ENCODE measurements around the gene HDLBP. TPM values are rescaled to one million over a fixed set of nuclear protein-coding genes. Genes with fewer than 3 reads are reported as not detected.

The HDLBP gene
- total RNA-seq, 2 experiments from 2014 or later, result 170 to 176 TPM

GRCh38 chr2:241275910-241276309, 39.6 kb downstream of the HDLBP start:
- no peaks in the 10 kb centered on the region for H3K9me3 ChIP-seq (ENCODE audit: low read length)
- H3K4me2 ChIP-seq (ENCODE audit: low read length), result no peak overlapping the region
- no peak overlapping the region for H3K27ac ChIP-seq (ENCODE audit: low read depth, low read length, poor library complexity, severe bottlenecking)
- H2AFZ ChIP-seq (ENCODE audit: low read length), result no peak overlapping the region
- TF ChIP-seq, protein P1, sequence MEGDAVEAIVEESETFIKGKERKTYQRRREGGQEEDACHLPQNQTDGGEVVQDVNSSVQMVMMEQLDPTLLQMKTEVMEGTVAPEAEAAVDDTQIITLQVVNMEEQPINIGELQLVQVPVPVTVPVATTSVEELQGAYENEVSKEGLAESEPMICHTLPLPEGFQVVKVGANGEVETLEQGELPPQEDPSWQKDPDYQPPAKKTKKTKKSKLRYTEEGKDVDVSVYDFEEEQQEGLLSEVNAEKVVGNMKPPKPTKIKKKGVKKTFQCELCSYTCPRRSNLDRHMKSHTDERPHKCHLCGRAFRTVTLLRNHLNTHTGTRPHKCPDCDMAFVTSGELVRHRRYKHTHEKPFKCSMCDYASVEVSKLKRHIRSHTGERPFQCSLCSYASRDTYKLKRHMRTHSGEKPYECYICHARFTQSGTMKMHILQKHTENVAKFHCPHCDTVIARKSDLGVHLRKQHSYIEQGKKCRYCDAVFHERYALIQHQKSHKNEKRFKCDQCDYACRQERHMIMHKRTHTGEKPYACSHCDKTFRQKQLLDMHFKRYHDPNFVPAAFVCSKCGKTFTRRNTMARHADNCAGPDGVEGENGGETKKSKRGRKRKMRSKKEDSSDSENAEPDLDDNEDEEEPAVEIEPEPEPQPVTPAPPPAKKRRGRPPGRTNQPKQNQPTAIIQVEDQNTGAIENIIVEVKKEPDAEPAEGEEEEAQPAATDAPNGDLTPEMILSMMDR (conservative IDR thresholded peaks at IDR 0.05; ENCODE audit: low read length), result no peak
- no peak for TF ChIP-seq EZH2phosphoT487 (IDR thresholded peaks at IDR 0.05; ENCODE audit: borderline replicate concordance, low read depth, low read length)
- peaks cover 9% of the 10 kb centered on the region for H3K4me1 ChIP-seq (ENCODE audit: insufficient read depth, low read length, poor library complexity, severe bottlenecking)
- BruUV-seq (replicated peaks), result no TSS peak
- intact Hi-C loops (cut with micrococcal nuclease; ENCODE audit: unreplicated experiment), result no loop called here
- peaks cover 24% of the 10 kb centered on the region; the same call in 1 of the 2 replicates for H3K79me2 ChIP-seq (ENCODE audit: insufficient read depth, low read depth, low read length)
- H3K4me3 ChIP-seq (ENCODE audit: low read depth, low read length, poor library complexity, severe bottlenecking), result no peak overlapping the region
- H3K9me2 ChIP-seq (ENCODE audit: insufficient read depth, low read length), result no peaks in the 10 kb centered on the region
- 0 out of 2 replicates have a peak, but pooled peaks cover 3% of the 10 kb centered on the region for H3K36me3 ChIP-seq (ENCODE audit: insufficient read depth, low read length)
- POLR2A ChIA-PET, result interaction anchor here (1.2 kb wide), 1 partner anchor 13 kb away, joined by 4 read pairs; no protein-coding TSS in a partner anchor
- no peak for DNase-seq (ENCODE audit: low spot score)
- H4K20me1 ChIP-seq (ENCODE audit: insufficient read depth, low read length), result peaks cover 23% of the 10 kb centered on the region
- CTCF ChIA-PET (ENCODE audit: unreplicated experiment), result no interaction called here

- H2AFZ ChIP-seq (ENCODE audit: low read length), result no peak overlapping the region
- peaks cover 24% of the 10 kb centered on the region for H4K20me1 ChIP-seq (ENCODE audit: insufficient read depth, low read length)
- intact Hi-C loops (cut with micrococcal nuclease; ENCODE audit: unreplicated experiment), result no loop called here
- POLR2A ChIA-PET, result interaction anchor here (0.7 kb wide), 1 partner anchor 43 kb away, joined by 3 read pairs; no protein-coding TSS in a partner anchor
- H3K4me2 ChIP-seq (ENCODE audit: low read length), result no peak overlapping the region
- H3K27ac ChIP-seq (ENCODE audit: low read depth, low read length, poor library complexity, severe bottlenecking), result no peak overlapping the region
- H3K4me1 ChIP-seq (ENCODE audit: insufficient read depth, low read length, poor library complexity, severe bottlenecking), result peaks cover 6% of the 10 kb centered on the region
- H3K9me2 ChIP-seq (ENCODE audit: insufficient read depth, low read length), result no peaks in the 10 kb centered on the region
- H3K79me2 ChIP-seq (ENCODE audit: insufficient read depth, low read depth, low read length), result peaks cover 24% of the 10 kb centered on the region; the same call in 1 of the 2 replicates
- 0 out of 2 replicates have a peak, but pooled peaks cover 3% of the 10 kb centered on the region for H3K36me3 ChIP-seq (ENCODE audit: insufficient read depth, low read length)
- H3K4me3 ChIP-seq (ENCODE audit: low read depth, low read length, poor library complexity, severe bottlenecking), result no peak overlapping the region
- DNase-seq (ENCODE audit: low spot score), result no peak
- no peaks in the 10 kb centered on the region for H3K9me3 ChIP-seq (ENCODE audit: low read length)
- no peak for TF ChIP-seq EZH2phosphoT487 (IDR thresholded peaks at IDR 0.05; ENCODE audit: borderline replicate concordance, low read depth, low read length)
- TF ChIP-seq, protein P1 (conservative IDR thresholded peaks at IDR 0.05; ENCODE audit: low read length), result no peak
- BruUV-seq (replicated peaks), result no TSS peak
- CTCF ChIA-PET (ENCODE audit: unreplicated experiment), result interaction anchor here (0.6 kb wide), 1 partner anchor 746 kb away, joined by 3 read pairs; no protein-coding TSS in a partner anchor
Observed at GRCh38 chr2:241275504-241275903, 40.0 kb downstream of the HDLBP start.

- TF ChIP-seq, protein P1 (conservative IDR thresholded peaks at IDR 0.05; ENCODE audit: low read length), result no peak
- TF ChIP-seq EZH2phosphoT487 (IDR thresholded peaks at IDR 0.05; ENCODE audit: borderline replicate concordance, low read depth, low read length), result no peak
- Histone ChIP-seq H2AFZ (ENCODE audit: low read length) (no peak overlapping the region), H3K36me3 (ENCODE audit: insufficient read depth, low read length) (0 out of 2 replicates have a peak, but pooled peaks cover 3% of the 10 kb centered on the region), H3K9me2 (ENCODE audit: insufficient read depth, low read length) (no peaks in the 10 kb centered on the region), H3K9me3 (ENCODE audit: low read length) (no peaks in the 10 kb centered on the region), H4K20me1 (ENCODE audit: insufficient read depth, low read length) (peaks cover 24% of the 10 kb centered on the region), H3K4me1 (ENCODE audit: insufficient read depth, low read length, poor library complexity, severe bottlenecking) (no peaks in the 10 kb centered on the region), H3K79me2 (ENCODE audit: insufficient read depth, low read depth, low read length) (peaks cover 16% of the 10 kb centered on the region; the same call in 1 of the 2 replicates), H3K4me2 (ENCODE audit: low read length) (no peak overlapping the region), H3K27ac (ENCODE audit: low read depth, low read length, poor library complexity, severe bottlenecking) (no peak overlapping the region), H3K4me3 (ENCODE audit: low read depth, low read length, poor library complexity, severe bottlenecking) (no peak overlapping the region)
- DNase-seq (ENCODE audit: low spot score), result no peak
- intact Hi-C loops (cut with micrococcal nuclease; ENCODE audit: unreplicated experiment), result no loop called here
- BruUV-seq (replicated peaks), result no TSS peak
- ChIA-PET CTCF (ENCODE audit: unreplicated experiment) (no interaction called here), POLR2A (no interaction called here)
Observed at GRCh38 chr2:241274127-241274526, 41.3 kb downstream of the HDLBP start.
